ENCODE measurements around the gene GPR32.

GRCh38 chr19:50784710-50785109, 14.4 kb downstream of the GPR32 start:
- TF ChIP-seq, protein P1, sequence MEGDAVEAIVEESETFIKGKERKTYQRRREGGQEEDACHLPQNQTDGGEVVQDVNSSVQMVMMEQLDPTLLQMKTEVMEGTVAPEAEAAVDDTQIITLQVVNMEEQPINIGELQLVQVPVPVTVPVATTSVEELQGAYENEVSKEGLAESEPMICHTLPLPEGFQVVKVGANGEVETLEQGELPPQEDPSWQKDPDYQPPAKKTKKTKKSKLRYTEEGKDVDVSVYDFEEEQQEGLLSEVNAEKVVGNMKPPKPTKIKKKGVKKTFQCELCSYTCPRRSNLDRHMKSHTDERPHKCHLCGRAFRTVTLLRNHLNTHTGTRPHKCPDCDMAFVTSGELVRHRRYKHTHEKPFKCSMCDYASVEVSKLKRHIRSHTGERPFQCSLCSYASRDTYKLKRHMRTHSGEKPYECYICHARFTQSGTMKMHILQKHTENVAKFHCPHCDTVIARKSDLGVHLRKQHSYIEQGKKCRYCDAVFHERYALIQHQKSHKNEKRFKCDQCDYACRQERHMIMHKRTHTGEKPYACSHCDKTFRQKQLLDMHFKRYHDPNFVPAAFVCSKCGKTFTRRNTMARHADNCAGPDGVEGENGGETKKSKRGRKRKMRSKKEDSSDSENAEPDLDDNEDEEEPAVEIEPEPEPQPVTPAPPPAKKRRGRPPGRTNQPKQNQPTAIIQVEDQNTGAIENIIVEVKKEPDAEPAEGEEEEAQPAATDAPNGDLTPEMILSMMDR (IDR thresholded peaks at IDR 0.05; ENCODE audit: insufficient read depth, low read length, poor library complexity, severe bottlenecking) = no peak
- no peak for TF ChIP-seq EZH2phosphoT487 (conservative IDR thresholded peaks at IDR 0.05; ENCODE audit: low read length)
